Measurements from ENCODE around the gene STAP2. TPM values are rescaled to one million over a fixed set of nuclear protein-coding genes. Genes with fewer than 3 reads are reported as not detected.
"Not testable (repeated sequence)": the region's sequence is repeated elsewhere in the genome, so short reads cannot be mapped to it uniquely, and the experiment has no call there.

Gene STAP2
- total RNA-seq, 1 donor from 2014 or later = 3.7 TPM

- intact Hi-C loops (cut with DNase I) = no loop called here
- ATAC-seq = no peak
- DNase-seq (ENCODE audit: low spot score) = no peak
These were observed 53.7 kb downstream of the STAP2 start for GRCh38 chr19:4284974-4285373.

GRCh38 chr19:4284176-4284958, 54.3 kb downstream of the STAP2 start:
- ATAC-seq = no peak
- intact Hi-C loops (cut with DNase I) = no loop called here
- DNase-seq (ENCODE audit: low spot score) = no peak

- intact Hi-C loops (cut with DNase I) = no loop called here
- DNase-seq (ENCODE audit: low spot score) (no peak), ATAC-seq (no peak)
These were observed 58.9 kb downstream of the STAP2 start for GRCh38 chr19:4279530-4280422.

GRCh38 chr19:4279267-4279529, 59.4 kb downstream of the STAP2 start:
- ATAC-seq (no peak), DNase-seq (ENCODE audit: low spot score) (no peak)
- intact Hi-C loops (cut with DNase I) = no loop called here

- ATAC-seq (no peak), DNase-seq (ENCODE audit: low spot score) (no peak)
- intact Hi-C loops (cut with DNase I) = no loop called here
These were observed 60.0 kb downstream of the STAP2 start, which contains the start of gene SHD for GRCh38 chr19:4278419-4279266. Gene SHD, plus strand, starts transcription at chr19:4279266. Its CDS starts 798 bp downstream, at chr19:4280064.

GRCh38 chr19:4278010-4278409, 60.6 kb downstream of the STAP2 start:
- DNase-seq (ENCODE audit: low spot score) (no peak), ATAC-seq (no peak)
- intact Hi-C loops (cut with DNase I) = no loop called here

- DNase-seq (ENCODE audit: low spot score) (no peak), ATAC-seq (no peak)
- intact Hi-C loops (cut with DNase I) = no loop called here
These were observed 61.4 kb downstream of the STAP2 start for GRCh38 chr19:4277191-4277696.

- DNase-seq (ENCODE audit: low spot score); ATAC-seq; intact Hi-C loops (cut with DNase I): not testable (repeated sequence)
These were observed 64.3 kb downstream of the STAP2 start for GRCh38 chr19:4274321-4274686.

Other genes with a start within 250 kb of the STAP2 start
- gene MAP2K2, start 214.7 kb downstream of the STAP2 start, total RNA-seq = 108 TPM
- gene CREB3L3, start 185.2 kb downstream of the STAP2 start, total RNA-seq = not detected
- 19.0 TPM for gene SIRT6, start 156.3 kb downstream of the STAP2 start, total RNA-seq
- gene ANKRD24, start 156.1 kb downstream of the STAP2 start, total RNA-seq = 1.3 TPM
- gene EBI3, start 109.3 kb downstream of the STAP2 start, total RNA-seq = 3.0 TPM
- gene YJU2, start 91.7 kb downstream of the STAP2 start, total RNA-seq = 17.3 TPM
- not detected for gene SHD, start 59.6 kb downstream of the STAP2 start, total RNA-seq
- gene TMIGD2, start 36.4 kb downstream of the STAP2 start, total RNA-seq = 0.85 TPM
- gene FSD1, start 34.2 kb downstream of the STAP2 start, total RNA-seq = 0.31 TPM
- gene MPND, start 4.7 kb upstream of the STAP2 start, total RNA-seq = 13.1 TPM
- gene SH3GL1, start 61.7 kb upstream of the STAP2 start, total RNA-seq = 71.8 TPM
- 8.0 TPM for gene CHAF1A, start 63.8 kb upstream of the STAP2 start, total RNA-seq
- 107 TPM for gene UBXN6, start 119.0 kb upstream of the STAP2 start, total RNA-seq
- gene HDGFL2, start 133.5 kb upstream of the STAP2 start, total RNA-seq = 37.7 TPM
- gene PLIN4, start 179.7 kb upstream of the STAP2 start, total RNA-seq = 58.1 TPM
- 17.1 TPM for gene PLIN5, start 196.4 kb upstream of the STAP2 start, total RNA-seq
- gene LRG1, start 201.2 kb upstream of the STAP2 start, total RNA-seq = 2.9 TPM
- gene SEMA6B, start 220.9 kb upstream of the STAP2 start, total RNA-seq = 28.2 TPM

All from sciatic nerve (tissue), 2 donors.